Peyer's patch (tissue), 4 donors: ENCODE results near the gene PWP1.

Experiments used
- POLR2A ChIP-seq, 2 donors: fragments of 450-650 bp; IDR thresholded peaks; one replicate each; pipeline ENCODE4 v1.5.1; 2017; ENCODE audit warnings: antibody characterized with exemption in 2 of 2, mild to moderate bottlenecking in 2 of 2, moderate library complexity in 2 of 2
- TF ChIP-seq, protein P1 (sequence below), 6 experiments: fragments of 450-650 bp in 4 of 6; fragments of 200-600 bp in 2 of 6; sonication (generic) in 1 of 6; IDR thresholded peaks; one replicate each; pipeline ENCODE4 v1.5.1; 2017 to 2019; ENCODE audit warnings: antibody characterized with exemption in 6 of 6, mild to moderate bottlenecking in 3 of 6, moderate library complexity in 1 of 6

- TF ChIP-seq, protein P1, sequence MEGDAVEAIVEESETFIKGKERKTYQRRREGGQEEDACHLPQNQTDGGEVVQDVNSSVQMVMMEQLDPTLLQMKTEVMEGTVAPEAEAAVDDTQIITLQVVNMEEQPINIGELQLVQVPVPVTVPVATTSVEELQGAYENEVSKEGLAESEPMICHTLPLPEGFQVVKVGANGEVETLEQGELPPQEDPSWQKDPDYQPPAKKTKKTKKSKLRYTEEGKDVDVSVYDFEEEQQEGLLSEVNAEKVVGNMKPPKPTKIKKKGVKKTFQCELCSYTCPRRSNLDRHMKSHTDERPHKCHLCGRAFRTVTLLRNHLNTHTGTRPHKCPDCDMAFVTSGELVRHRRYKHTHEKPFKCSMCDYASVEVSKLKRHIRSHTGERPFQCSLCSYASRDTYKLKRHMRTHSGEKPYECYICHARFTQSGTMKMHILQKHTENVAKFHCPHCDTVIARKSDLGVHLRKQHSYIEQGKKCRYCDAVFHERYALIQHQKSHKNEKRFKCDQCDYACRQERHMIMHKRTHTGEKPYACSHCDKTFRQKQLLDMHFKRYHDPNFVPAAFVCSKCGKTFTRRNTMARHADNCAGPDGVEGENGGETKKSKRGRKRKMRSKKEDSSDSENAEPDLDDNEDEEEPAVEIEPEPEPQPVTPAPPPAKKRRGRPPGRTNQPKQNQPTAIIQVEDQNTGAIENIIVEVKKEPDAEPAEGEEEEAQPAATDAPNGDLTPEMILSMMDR (IDR thresholded peaks at IDR 0.05): no peak
- TF ChIP-seq POLR2A (IDR thresholded peaks at IDR 0.05): no peak
Observed at GRCh38 chr12:107653519-107653918, 32.1 kb upstream of the PWP1 start.
